Right lobe of liver (tissue), 6 donors: ENCODE data around the gene WBP1L. TPM values are rescaled to one million over a fixed set of nuclear protein-coding genes. Genes with fewer than 3 reads are reported as not detected.

Source experiments
- ATAC-seq, 4 donors: fragments of 200-7000 bp; cut with Tn5 transposase; one replicate each; pipeline ENCODE4 v1.9.1; 2020; ENCODE audit warnings: mild to moderate bottlenecking in 4 of 4, moderate library complexity in 4 of 4
- DNase-seq, 3 donors: peaks; one replicate each; pipeline ENCODE4 v3.0.0-alpha.2; 2020
- H3K27ac ChIP-seq, 3 donors: fragments of 200-600 bp; one replicate each; pipeline ENCODE4 v1.8.0; 2022
- H3K27me3 ChIP-seq, 2 donors: fragments of 200-600 bp; one replicate each; pipeline ENCODE4 v1.8.0; 2022
- H3K36me3 ChIP-seq, 4 donors: fragments of 200-600 bp; sonication (generic) in 1 of 4; one replicate each; pipeline versions ENCODE4 v1.5.1 to v1.8.0; 2017 to 2022; ENCODE audit warnings: control low read depth in 1 of 4
- H3K4me1 ChIP-seq, 4 donors: fragments of 200-600 bp; sonication (generic) in 1 of 4; one replicate each; pipeline versions ENCODE4 v1.5.1 to v1.8.0; 2017 to 2022; ENCODE audit warnings: control low read depth in 1 of 4
- H3K4me3 ChIP-seq, 3 donors: fragments of 200-600 bp; one replicate each; pipeline ENCODE4 v1.8.0; 2022
- H3K9me3 ChIP-seq, 4 donors: fragments of 200-600 bp; sonication (generic) in 1 of 4; one replicate each; pipeline versions ENCODE4 v1.5.1 to v1.8.0; 2017 to 2022; ENCODE audit warnings: control low read depth in 1 of 4
- CTCF ChIP-seq, 4 donors: fragments of 200-600 bp in 3 of 4; fragments of 450-650 bp in 1 of 4; IDR thresholded peaks; one replicate each; pipeline versions ENCODE4 v1.5.1 to v1.8.0; 2016 to 2022; ENCODE audit warnings: antibody characterized with exemption in 4 of 4, mild to moderate bottlenecking in 2 of 4
- POLR2A ChIP-seq: fragments of 450-650 bp; IDR thresholded peaks from one replicate; pipeline ENCODE4 v1.6.1; 2017; ENCODE audit warnings: antibody characterized with exemption, mild to moderate bottlenecking
- WGBS: methylation state at CpG from one replicate; pipeline ENCODE4 v1.1.6; 2018; ENCODE audit warnings: low coverage, low lambda C conversion rate; ENCODE audit not compliant: insufficient coverage; ENCODE audit errors: missing lambda C conversion rate; 5-methylcytosine and 5-hydroxymethylcytosine counted together
- intact Hi-C, 2 donors: fragments of 100-400 bp; cut with DNase I; formaldehyde crosslinking; loops; one replicate each; pipeline versions ENCODE4 v1.11.2 to v1.14.1; 2022
- total RNA-seq, 6 experiments: library from RNA; depleted of rRNA in 2 of 6; stranded (reverse); fragments of >200 nt in 2 of 6; fragmentation: NEBNext Ultra II Directional in 3 of 6; extraction: Animal tissue kit (Norgen Biotek cat#: 25700) in 3 of 6; gene quantifications; one replicate each; pipeline versions ENCODE4 v1.1.0 to v1.2.4, GENCODE V29; 2016 to 2023
- donor health status: DM: no; HTN: yes; CAD: no.
- donor health status: DM: no; HTN: no; CAD: no.
- donor health status: DM: no; HTN: no; CAD: no.
- donor health status: DM: no; HTN: yes; CAD: no.
- donor health status: DM: no; HTN: yes; CAD: no.

WBP1L gene
- total RNA-seq, 6 experiments from 2014 or later = 24.1 to 58.4 (median 32.8) TPM

GRCh38 chr10:102764470-102765161 lies 20.9 kb downstream of the WBP1L start:
- H3K4me1 ChIP-seq = peaks cover 0 to 46% (median 13%) of the 10 kb centered on the region in 4 donors
- H3K9me3 ChIP-seq = no peaks in the 10 kb centered on the region
- H3K27ac ChIP-seq = no peak overlapping the region
- DNase-seq (no peak), ATAC-seq (no peak)
- H3K36me3 ChIP-seq = no peaks in the 10 kb centered on the region
- intact Hi-C loops = no loop called here
- TF ChIP-seq CTCF (IDR thresholded peaks at IDR 0.05) (no peak), POLR2A (no peak)
- no peaks in the 10 kb centered on the region for H3K27me3 ChIP-seq
- WGBS = 77% methylated on average over 5 of the region's 6 CpGs
- no peak overlapping the region for H3K4me3 ChIP-seq

GRCh38 chr10:102765336-102765735 lies 21.6 kb downstream of the WBP1L start:
- ATAC-seq = no peak
- no peak overlapping the region for H3K4me3 ChIP-seq
- peaks cover 0 to 53% (median 13%) of the 10 kb centered on the region in 4 donors for H3K4me1 ChIP-seq
- WGBS = 88% methylated on average over 7 of the region's 7 CpGs
- intact Hi-C loops = no loop called here
- no peaks in the 10 kb centered on the region for H3K9me3 ChIP-seq
- no peak overlapping the region for H3K27ac ChIP-seq
- DNase-seq = no peak
- H3K36me3 ChIP-seq = no peaks in the 10 kb centered on the region
- H3K27me3 ChIP-seq = no peaks in the 10 kb centered on the region
- TF ChIP-seq CTCF (IDR thresholded peaks at IDR 0.05) = no peak
- no peak for TF ChIP-seq POLR2A

- Histone ChIP-seq H3K27ac (no peak overlapping the region), H3K27me3 (no peaks in the 10 kb centered on the region), H3K9me3 (no peaks in the 10 kb centered on the region), H3K4me1 (peaks cover 0 to 50% (median 8%) of the 10 kb centered on the region in 4 donors), H3K36me3 (no peaks in the 10 kb centered on the region), H3K4me3 (no peak overlapping the region)
- 71% methylated on average over 9 of the region's 9 CpGs for WGBS
- no peak for ATAC-seq
- intact Hi-C loops = no loop called here
- TF ChIP-seq POLR2A (no peak), CTCF (IDR thresholded peaks at IDR 0.05) (no peak)
- DNase-seq = no peak
Observed at GRCh38 chr10:102767428-102768160, 23.8 kb downstream of the WBP1L start.

GRCh38 chr10:102769375-102770107 lies 25.8 kb downstream of the WBP1L start:
- 41% methylated on average over 7 of the region's 7 CpGs for WGBS
- no peak overlapping the region for H3K4me3 ChIP-seq
- peak overlapping the region; percentile 37 to 44 (median 38) for H3K27ac ChIP-seq
- H3K4me1 ChIP-seq = peaks cover 0 to 60% (median 9%) of the 10 kb centered on the region in 4 donors
- intact Hi-C loops = no loop called here
- ATAC-seq = peak; percentile 54 to 81 (median 64)
- TF ChIP-seq POLR2A (no peak), CTCF (IDR thresholded peaks at IDR 0.05) (no peak)
- no peaks in the 10 kb centered on the region for H3K9me3 ChIP-seq
- H3K27me3 ChIP-seq = no peaks in the 10 kb centered on the region
- H3K36me3 ChIP-seq = no peaks in the 10 kb centered on the region
- DNase-seq = no peak
